Loucy (cell line): Measurements from ENCODE around the gene USP11.

ENCODE experiments used
- H2AFZ ChIP-seq: fragments of 200-600 bp; sonication (generic); 2 replicates; pipeline ENCODE4 v1.6.0; 2016; ENCODE audit warnings: antibody characterized with exemption, mild to moderate bottlenecking, low read length, moderate library complexity
- H3F3A ChIP-seq: fragments of 200-600 bp; 2 replicates; pipeline ENCODE4 v1.6.0; 2016; ENCODE audit warnings: antibody characterized with exemption, low read depth, mild to moderate bottlenecking
- H3K27me3 ChIP-seq: fragments of 200-600 bp; sonication (generic); 2 replicates; pipeline ENCODE4 v1.6.1; 2014; ENCODE audit warnings: low read length, mild to moderate bottlenecking; ENCODE audit not compliant: insufficient read depth, poor library complexity, severe bottlenecking
- H3K36me3 ChIP-seq: fragments of 200-600 bp; sonication (generic); 2 replicates; pipeline ENCODE4 v1.6.1; 2016; ENCODE audit warnings: low read length; ENCODE audit not compliant: insufficient read depth
- H3K4me1 ChIP-seq: fragments of 200-600 bp; sonication (generic); 2 replicates; pipeline ENCODE4 v1.5.1; 2014; ENCODE audit warnings: low read length, mild to moderate bottlenecking; ENCODE audit not compliant: insufficient read depth, poor library complexity, severe bottlenecking
- H3K4me2 ChIP-seq: fragments of 200-600 bp; sonication (generic); 2 replicates; pipeline ENCODE4 v1.6.0; 2014; ENCODE audit warnings: antibody characterized with exemption, low read length, low read depth, mild to moderate bottlenecking; ENCODE audit not compliant: poor library complexity, severe bottlenecking
- H3K4me3 ChIP-seq: fragments of 200-600 bp; sonication (generic); 2 replicates; pipeline ENCODE4 v1.5.1; 2014; ENCODE audit warnings: low read length, mild to moderate bottlenecking, mixed read lengths; ENCODE audit not compliant: poor library complexity, severe bottlenecking
- H3K79me2 ChIP-seq: fragments of 200-600 bp; sonication (generic); 2 replicates; pipeline ENCODE4 v1.6.1; 2014; ENCODE audit warnings: low read length; ENCODE audit not compliant: insufficient read depth
- H3K9ac ChIP-seq: fragments of 200-600 bp; sonication (generic); 2 replicates; pipeline ENCODE4 v1.6.0; 2014; ENCODE audit warnings: mild to moderate bottlenecking, low read depth, low read length, moderate library complexity; ENCODE audit not compliant: poor library complexity, severe bottlenecking
- H3K9me2 ChIP-seq: fragments of 200-600 bp; sonication (generic); replicated peaks from 2 replicates; pipeline ENCODE4 v1.6.1; 2016; ENCODE audit warnings: low read depth, low read length, mixed read lengths
- H3K9me3 ChIP-seq: fragments of 200-600 bp; sonication (generic); 2 replicates; pipeline ENCODE4 v1.6.1; 2014; ENCODE audit warnings: mild to moderate bottlenecking, antibody characterized with exemption, low read length, low read depth; ENCODE audit not compliant: insufficient read depth
- H4K20me1 ChIP-seq: fragments of 200-600 bp; sonication (generic); 2 replicates; pipeline ENCODE4 v1.6.0; 2014; ENCODE audit warnings: antibody characterized with exemption, low read length, mild to moderate bottlenecking; ENCODE audit not compliant: insufficient read depth, poor library complexity, severe bottlenecking
- EZH2phosphoT487 ChIP-seq: fragments of 200-600 bp; IDR thresholded peaks from 2 replicates; pipeline ENCODE4 v1.6.1; 2018; ENCODE audit warnings: antibody characterized with exemption, mild to moderate bottlenecking, moderate library complexity, borderline replicate concordance
- TF ChIP-seq, protein P1 (sequence below): fragments of 200-600 bp; sonication (generic); conservative IDR thresholded peaks from 2 replicates; pipeline ENCODE4 v1.5.1; 2014; ENCODE audit warnings: mild to moderate bottlenecking, antibody characterized with exemption, low read length

USP11 gene

DNA sequence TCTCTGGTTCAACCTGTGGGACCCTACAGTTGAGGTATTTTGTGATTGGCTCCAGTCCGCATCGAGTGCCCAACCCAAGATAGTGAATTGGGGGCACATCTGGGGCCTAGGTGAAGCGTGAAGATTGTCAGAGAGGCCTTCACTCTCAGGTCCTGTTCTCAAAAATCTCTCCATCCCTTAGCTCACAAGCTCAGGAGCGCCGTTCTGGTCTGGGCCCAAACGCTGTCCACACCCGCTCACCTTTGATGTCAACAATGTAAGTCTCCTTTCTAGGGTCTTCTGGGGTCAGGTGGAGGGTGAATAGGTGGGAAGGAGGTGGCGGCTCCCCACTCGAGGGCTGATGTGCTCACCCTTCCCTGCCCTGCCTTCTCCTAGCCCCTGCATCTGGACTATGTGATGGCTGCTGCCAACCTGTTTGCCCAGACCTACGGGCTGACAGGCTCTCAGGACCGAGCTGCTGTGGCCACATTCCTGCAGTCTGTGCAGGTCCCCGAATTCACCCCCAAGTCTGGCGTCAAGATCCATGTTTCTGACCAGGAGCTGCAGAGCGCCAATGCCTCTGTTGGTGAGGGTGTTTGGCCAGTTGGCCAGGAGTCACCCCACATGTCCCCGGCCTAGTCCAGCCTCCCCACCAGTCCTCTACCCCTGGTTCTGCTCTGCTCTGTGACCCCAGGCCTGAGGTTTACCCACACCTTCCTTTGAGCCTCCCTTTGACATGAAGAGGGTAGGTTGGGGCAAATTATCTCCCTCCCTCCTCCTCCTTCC is 22.0 kb upstream of the USP11 start:
- Histone ChIP-seq H3K36me3 (peaks cover 80% of the 10 kb centered on the region; the same call in 1 of the 2 replicates), H4K20me1 (no peaks in the 10 kb centered on the region), H3K4me1 (no peaks in the 10 kb centered on the region), H3F3A (no peaks in the 10 kb centered on the region), H3K4me3 (no peak overlapping the region), H3K27me3 (no peaks in the 10 kb centered on the region), H3K4me2 (no peak overlapping the region), H3K9me2 (no peaks in the 10 kb centered on the region), H2AFZ (no peak overlapping the region), H3K9ac (no peak overlapping the region), H3K79me2 (no peaks in the 10 kb centered on the region), H3K9me3 (no peaks in the 10 kb centered on the region)
- no peak for TF ChIP-seq EZH2phosphoT487
- TF ChIP-seq, protein P1, sequence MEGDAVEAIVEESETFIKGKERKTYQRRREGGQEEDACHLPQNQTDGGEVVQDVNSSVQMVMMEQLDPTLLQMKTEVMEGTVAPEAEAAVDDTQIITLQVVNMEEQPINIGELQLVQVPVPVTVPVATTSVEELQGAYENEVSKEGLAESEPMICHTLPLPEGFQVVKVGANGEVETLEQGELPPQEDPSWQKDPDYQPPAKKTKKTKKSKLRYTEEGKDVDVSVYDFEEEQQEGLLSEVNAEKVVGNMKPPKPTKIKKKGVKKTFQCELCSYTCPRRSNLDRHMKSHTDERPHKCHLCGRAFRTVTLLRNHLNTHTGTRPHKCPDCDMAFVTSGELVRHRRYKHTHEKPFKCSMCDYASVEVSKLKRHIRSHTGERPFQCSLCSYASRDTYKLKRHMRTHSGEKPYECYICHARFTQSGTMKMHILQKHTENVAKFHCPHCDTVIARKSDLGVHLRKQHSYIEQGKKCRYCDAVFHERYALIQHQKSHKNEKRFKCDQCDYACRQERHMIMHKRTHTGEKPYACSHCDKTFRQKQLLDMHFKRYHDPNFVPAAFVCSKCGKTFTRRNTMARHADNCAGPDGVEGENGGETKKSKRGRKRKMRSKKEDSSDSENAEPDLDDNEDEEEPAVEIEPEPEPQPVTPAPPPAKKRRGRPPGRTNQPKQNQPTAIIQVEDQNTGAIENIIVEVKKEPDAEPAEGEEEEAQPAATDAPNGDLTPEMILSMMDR: no peak

DNA sequence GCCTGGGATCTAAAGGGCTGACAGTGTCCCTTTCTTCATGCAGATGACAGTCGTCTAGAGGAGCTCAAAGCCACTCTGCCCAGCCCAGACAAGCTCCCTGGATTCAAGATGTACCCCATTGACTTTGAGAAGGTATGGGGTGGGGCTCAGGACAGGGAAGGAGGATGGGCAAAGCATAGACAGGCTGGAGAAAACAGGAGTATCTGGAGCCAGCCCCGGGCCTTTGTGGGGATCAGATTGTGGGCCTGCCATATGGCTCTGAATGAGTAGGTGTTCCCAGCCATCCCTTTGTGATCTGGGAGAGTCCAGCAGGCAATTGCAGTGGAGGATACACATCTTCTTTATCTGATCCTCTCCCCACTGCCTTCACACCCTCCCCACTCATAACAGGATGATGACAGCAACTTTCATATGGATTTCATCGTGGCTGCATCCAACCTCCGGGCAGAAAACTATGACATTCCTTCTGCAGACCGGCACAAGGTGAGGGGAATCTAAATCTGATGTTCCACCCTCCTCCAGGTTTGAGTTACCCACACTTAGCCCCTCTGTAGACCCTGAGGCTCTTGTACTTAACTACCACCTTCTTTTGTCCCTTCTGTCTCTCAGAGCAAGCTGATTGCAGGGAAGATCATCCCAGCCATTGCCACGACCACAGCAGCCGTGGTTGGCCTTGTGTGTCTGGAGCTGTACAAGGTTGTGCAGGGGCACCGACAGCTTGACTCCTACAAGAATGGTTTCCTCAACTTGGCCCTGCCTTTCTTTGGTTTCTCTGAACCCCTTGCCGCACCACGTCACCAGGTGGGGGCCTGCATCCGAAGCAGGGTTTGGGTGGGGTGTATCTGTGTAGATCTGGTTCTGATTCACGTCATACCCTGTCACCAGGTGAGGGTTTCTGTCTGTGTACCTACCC is 20.2 kb upstream of the USP11 start:
- H3F3A ChIP-seq: no peaks in the 10 kb centered on the region
- no peaks in the 10 kb centered on the region for H3K9me2 ChIP-seq
- H3K27me3 ChIP-seq: no peaks in the 10 kb centered on the region
- H3K4me2 ChIP-seq: no peak overlapping the region
- H3K4me1 ChIP-seq: peaks cover 5% of the 10 kb centered on the region
- TF ChIP-seq EZH2phosphoT487: no peak
- TF ChIP-seq, protein P1: no peak
- H3K36me3 ChIP-seq: peaks cover 62% of the 10 kb centered on the region; the same call in 1 of the 2 replicates
- no peaks in the 10 kb centered on the region for H4K20me1 ChIP-seq
- no peaks in the 10 kb centered on the region for H3K9me3 ChIP-seq
- H3K79me2 ChIP-seq: no peaks in the 10 kb centered on the region
- H2AFZ ChIP-seq: no peak overlapping the region
- H3K9ac ChIP-seq: no peak overlapping the region
- H3K4me3 ChIP-seq: no peak overlapping the region

DNA sequence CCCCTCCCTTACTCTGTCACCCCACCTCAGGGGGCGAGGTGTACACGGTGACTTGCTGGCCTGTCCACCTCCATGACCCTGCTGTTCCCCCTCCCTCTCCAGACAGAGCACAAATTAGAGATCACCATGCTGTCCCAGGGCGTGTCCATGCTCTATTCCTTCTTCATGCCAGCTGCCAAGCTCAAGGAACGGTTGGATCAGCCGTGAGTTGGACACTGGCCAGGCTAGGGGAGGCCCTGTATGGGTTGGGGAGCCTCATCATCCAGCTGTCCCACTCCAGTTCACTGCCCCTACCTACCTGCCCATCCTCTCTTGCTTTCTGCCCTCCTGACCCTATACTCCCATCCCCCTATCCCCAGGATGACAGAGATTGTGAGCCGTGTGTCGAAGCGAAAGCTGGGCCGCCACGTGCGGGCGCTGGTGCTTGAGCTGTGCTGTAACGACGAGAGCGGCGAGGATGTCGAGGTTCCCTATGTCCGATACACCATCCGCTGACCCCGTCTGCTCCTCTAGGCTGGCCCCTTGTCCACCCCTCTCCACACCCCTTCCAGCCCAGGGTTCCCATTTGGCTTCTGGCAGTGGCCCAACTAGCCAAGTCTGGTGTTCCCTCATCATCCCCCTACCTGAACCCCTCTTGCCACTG is 18.3 kb upstream of the USP11 start:
- Histone ChIP-seq H3F3A (no peaks in the 10 kb centered on the region), H3K4me1 (peaks cover 5% of the 10 kb centered on the region), H3K4me3 (no peak overlapping the region), H3K9me3 (no peaks in the 10 kb centered on the region), H3K4me2 (no peak overlapping the region), H4K20me1 (peaks cover 9% of the 10 kb centered on the region), H3K9me2 (no peaks in the 10 kb centered on the region), H3K79me2 (peaks cover 11% of the 10 kb centered on the region), H3K36me3 (peaks cover 52% of the 10 kb centered on the region; the same call in 1 of the 2 replicates), H3K27me3 (peaks cover 4% of the 10 kb centered on the region), H2AFZ (no peak overlapping the region), H3K9ac (no peak overlapping the region)
- TF ChIP-seq, protein P1: no peak
- TF ChIP-seq EZH2phosphoT487: no peak
